ENCODE measurements around the gene ITGAV.

- no peak for TF ChIP-seq CTCF (IDR thresholded peaks at IDR 0.05; ENCODE audit: low read depth, low read length)
- TF ChIP-seq EZH2phosphoT487 (IDR thresholded peaks at IDR 0.05; ENCODE audit: low read depth): no peak
These were observed 93.5 kb downstream of the ITGAV start for GRCh38 chr2:186683341-186683740.
